ENCODE results near the gene DPYD. TPM values are rescaled to one million over a fixed set of nuclear protein-coding genes. Genes with fewer than 3 reads are reported as not detected.

DPYD gene
- total and polyA plus RNA-seq, 9 donors = 17.2 to 45.9 (median 38.7) TPM

DNA sequence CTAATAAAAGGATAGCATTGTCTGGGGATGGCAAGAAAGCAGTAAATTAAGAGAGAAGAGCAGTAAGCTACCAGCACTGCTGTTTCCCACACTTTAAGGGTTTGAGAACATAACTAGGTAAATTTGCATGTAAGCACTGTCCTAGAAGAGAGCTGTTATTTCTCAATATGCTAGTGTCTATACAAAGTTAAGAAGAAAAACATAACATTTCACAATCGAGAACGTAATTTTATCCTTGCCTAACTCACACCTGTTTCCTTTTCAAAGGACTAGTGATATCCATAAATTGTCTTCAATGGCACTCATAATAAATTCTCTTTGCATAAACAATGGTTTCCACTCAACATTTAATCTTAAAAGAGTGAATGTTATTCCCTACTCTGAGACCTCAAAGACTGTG, 623.2 kb downstream of the DPYD start:
- H3K4me1 ChIP-seq (ENCODE audit: insufficient read depth) = no peaks in the 10 kb centered on the region
- intact Hi-C loops (cut with DNase I) = no loop called here
- no peak overlapping the region for H3K4me3 ChIP-seq
- no peak overlapping the region for H3K27ac ChIP-seq
- no peaks in the 10 kb centered on the region for H3K36me3 ChIP-seq
- TF ChIP-seq, protein P1, sequence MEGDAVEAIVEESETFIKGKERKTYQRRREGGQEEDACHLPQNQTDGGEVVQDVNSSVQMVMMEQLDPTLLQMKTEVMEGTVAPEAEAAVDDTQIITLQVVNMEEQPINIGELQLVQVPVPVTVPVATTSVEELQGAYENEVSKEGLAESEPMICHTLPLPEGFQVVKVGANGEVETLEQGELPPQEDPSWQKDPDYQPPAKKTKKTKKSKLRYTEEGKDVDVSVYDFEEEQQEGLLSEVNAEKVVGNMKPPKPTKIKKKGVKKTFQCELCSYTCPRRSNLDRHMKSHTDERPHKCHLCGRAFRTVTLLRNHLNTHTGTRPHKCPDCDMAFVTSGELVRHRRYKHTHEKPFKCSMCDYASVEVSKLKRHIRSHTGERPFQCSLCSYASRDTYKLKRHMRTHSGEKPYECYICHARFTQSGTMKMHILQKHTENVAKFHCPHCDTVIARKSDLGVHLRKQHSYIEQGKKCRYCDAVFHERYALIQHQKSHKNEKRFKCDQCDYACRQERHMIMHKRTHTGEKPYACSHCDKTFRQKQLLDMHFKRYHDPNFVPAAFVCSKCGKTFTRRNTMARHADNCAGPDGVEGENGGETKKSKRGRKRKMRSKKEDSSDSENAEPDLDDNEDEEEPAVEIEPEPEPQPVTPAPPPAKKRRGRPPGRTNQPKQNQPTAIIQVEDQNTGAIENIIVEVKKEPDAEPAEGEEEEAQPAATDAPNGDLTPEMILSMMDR (IDR thresholded peaks at IDR 0.05) = no peak
- no peaks in the 10 kb centered on the region for H3K27me3 ChIP-seq
- WGBS, 3 donors = 74 to 82% (median 77%) methylated on average over 2 of the region's 2 CpGs
- H3K9me3 ChIP-seq = no peaks in the 10 kb centered on the region
- DNase-seq = no peak

DNA sequence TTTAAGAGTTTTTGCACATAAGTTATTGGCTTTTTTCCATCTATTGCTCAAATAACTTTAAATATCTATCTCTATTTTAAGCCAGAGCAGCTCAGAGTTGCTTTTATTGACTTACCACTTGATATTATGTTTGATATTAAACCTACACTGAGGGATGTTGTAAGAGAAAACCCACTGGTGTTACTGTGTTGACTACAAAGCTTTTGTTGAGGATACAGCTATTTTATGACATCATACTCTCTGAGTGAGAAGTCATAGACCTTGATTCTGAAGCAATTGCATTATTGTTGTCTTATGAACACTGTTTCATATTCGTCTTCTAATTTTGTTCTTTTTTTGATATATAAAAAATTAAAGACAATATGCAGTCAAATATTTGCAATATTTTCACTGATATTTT, 638.9 kb downstream of the DPYD start:
- Histone ChIP-seq H3K9me3 (no peaks in the 10 kb centered on the region), H3K27ac (no peak overlapping the region), H3K4me1 (ENCODE audit: insufficient read depth) (no peaks in the 10 kb centered on the region), H3K36me3 (no peaks in the 10 kb centered on the region), H3K4me3 (no peak overlapping the region), H3K27me3 (no peaks in the 10 kb centered on the region)
- intact Hi-C loops (cut with DNase I) = no loop called here
- TF ChIP-seq EP300 (IDR thresholded peaks at IDR 0.05) = no peak
- no peak for TF ChIP-seq POLR2A (IDR thresholded peaks at IDR 0.05)
- TF ChIP-seq, protein P1 (IDR thresholded peaks at IDR 0.05) = no peak
- 82 to 92% (median 85%) methylated on average over 1 of the region's 1 CpG for WGBS, 3 donors
- DNase-seq = no peak

DNA sequence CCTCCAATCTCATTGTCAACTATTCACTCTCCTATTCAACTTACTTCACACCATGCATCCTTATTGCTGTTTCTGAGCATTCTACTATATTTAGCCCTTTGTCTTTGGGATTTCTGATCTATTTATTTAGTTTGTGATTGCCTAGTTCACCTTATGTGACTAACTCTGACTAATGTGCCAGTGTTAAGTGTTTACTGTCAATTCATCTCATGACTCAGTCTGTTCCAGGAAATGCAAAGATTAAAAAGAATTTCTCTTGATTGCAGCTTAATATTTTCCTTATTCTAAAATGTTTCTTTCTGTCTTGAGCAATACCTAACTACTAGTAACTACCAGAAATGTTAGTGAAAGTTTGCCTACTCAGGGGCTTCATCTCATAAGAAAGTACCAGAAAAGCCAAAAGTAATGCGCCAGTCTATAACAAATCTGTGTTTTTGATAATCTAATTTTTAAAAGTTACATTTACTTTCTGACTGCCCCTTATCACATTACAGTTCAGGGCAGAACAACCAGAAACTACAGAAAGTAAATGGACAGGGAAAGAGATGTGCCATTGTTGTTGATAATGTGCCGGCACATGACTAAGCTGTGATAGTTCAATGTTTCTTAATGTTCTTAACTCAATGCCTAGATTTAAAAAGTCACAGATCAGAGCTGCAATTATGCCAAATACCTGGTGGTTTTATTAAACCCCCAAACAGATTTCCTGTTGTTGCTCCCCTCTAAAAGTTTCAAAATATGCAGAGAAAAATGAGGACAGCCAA, 642.8 kb downstream of the DPYD start:
- 65 to 78% (median 66%) methylated on average over 2 of the region's 2 CpGs for WGBS, 3 donors
- Histone ChIP-seq H3K4me3 (no peak overlapping the region), H3K27ac (no peak overlapping the region), H3K27me3 (no peaks in the 10 kb centered on the region), H3K4me1 (ENCODE audit: insufficient read depth) (no peaks in the 10 kb centered on the region), H3K9me3 (no peaks in the 10 kb centered on the region), H3K36me3 (no peaks in the 10 kb centered on the region)
- intact Hi-C loops (cut with DNase I) = no loop called here
- DNase-seq = no peak
- TF ChIP-seq POLR2A (IDR thresholded peaks at IDR 0.05) = no peak

DNA sequence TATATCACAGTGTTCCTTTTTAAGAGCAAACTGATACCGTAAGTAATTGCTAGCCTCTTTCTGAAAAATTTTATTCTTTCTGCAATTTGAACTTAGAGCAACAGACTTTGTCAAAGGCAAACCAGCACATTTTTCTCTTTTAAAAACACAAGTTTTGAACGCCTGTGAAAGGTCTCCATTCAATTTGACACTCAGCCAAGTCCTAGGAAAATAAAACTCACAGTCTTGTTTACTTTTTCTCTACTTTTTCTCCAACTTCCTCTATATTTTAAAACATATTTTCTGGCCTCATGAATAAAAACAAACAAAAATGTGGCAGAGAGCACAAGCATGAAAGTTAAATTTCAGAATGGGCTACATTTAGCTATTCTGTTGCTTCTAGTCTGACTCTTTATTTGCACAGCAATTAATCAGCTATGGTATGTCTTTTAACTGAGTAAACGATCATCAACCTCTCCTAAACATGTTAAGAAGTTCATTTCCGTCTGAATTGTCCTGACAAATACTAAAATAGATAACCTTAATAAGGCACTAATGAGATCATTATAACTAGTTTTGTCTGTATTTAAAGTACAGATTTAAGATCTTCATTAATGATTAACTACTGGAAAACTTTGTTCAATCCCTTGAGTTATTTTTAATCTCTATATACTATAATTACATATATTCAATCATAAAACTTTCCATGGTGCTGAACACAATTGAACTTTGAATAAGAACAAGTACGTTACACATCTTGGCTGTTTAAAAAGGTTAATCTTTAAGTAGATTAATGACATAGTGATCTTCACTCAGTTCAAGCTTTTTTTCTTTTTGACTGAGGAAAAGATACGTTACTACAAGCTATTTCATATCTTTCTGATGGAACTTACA, 648.7 kb downstream of the DPYD start:
- H3K4me1 ChIP-seq (ENCODE audit: insufficient read depth) = no peaks in the 10 kb centered on the region
- no peaks in the 10 kb centered on the region for H3K27me3 ChIP-seq
- intact Hi-C loops (cut with DNase I) = no loop called here
- H3K9me3 ChIP-seq = no peaks in the 10 kb centered on the region
- H3K27ac ChIP-seq = no peak overlapping the region
- no peak for DNase-seq
- no peak for TF ChIP-seq POLR2A (IDR thresholded peaks at IDR 0.05)
- TF ChIP-seq, protein P1 (IDR thresholded peaks at IDR 0.05) = no peak
- TF ChIP-seq EP300 (IDR thresholded peaks at IDR 0.05) = no peak
- no peaks in the 10 kb centered on the region for H3K36me3 ChIP-seq
- no peak overlapping the region for H3K4me3 ChIP-seq
- 21 to 28% (median 21%) methylated on average over 6 of the region's 6 CpGs for WGBS, 3 donors

All from ovary (tissue), 9 donors.